Measurements from ENCODE around the gene FHIP2A.
"Not testable (repeated sequence)": the region's sequence is repeated elsewhere in the genome, so short reads cannot be mapped to it uniquely, and the experiment has no call there.

Gene FHIP2A

DNA sequence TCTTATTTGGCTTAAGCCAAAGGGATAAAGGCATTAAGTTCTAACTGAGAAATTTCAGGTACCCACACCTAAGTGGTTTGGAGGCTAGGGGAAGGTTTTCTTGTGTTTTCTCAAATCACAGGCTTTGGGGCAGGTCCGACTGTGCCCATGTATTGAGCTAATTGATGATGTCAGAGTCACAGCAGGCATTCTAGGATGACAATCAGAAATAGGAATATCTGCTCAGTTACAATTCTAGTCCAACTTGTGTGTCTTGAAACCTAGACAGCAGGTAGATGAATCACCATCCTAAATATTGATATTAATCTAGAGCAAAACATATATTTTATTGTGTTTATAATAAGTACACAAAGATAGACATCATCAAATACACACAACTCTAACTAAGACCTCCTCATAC lies 2.3 kb upstream of the FHIP2A start:
- DNase-seq (ENCODE audit: low spot score) = no peak

DNA sequence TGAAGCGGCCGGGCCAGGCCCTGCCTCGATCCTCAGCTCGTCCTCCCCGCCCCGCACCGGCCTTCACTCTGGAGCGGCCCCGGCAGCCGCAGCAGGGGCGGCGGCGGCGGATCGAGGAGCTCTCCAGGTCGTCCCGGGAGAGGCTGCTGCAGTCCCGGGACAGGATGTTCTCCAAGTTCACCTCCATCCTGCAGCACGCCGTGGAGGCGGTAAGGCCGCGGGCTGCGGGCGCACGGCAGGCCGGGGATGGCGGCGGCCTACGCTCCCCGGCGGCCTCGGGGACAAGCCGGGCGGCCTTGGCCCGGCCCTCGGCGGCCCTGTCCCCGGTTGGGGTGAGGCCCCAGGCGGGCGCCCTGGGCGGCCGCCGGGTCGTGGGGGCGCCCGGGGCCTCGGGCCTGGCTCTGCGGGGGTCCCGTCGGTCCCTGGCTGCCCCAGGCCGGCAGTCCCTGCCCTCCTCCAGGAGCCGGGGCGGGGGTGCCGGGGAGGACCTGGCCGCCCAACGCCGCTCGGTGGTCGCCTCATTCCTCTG lies 399 bp downstream of the FHIP2A start:
- DNase-seq (ENCODE audit: low spot score) = peak; percentile 30

GRCh38 chr10:114822444-114823076 lies 980 bp downstream of the FHIP2A start:
- DNase-seq (ENCODE audit: low spot score) = peak; percentile 36

DNA sequence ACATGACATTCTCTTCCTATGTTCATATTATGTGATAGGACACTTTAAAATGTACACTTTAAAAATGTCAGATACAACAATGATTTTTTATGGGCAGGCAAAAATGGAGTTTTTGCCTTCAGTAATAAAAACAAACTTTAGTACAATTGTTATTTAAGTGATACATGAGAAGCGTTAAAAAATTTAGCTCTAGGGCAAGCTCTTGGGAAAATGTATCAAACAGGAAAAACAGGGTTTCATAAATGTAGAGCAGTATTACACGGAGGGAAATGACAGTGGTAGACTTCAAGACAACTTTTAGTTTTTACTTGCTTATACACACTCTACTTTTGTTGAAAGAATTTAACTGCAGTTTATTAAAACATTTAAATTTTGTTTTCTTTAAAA lies 1.5 kb downstream of the FHIP2A start:
- no peak for DNase-seq (ENCODE audit: low spot score)

GRCh38 chr10:114824391-114824790 lies 2.8 kb downstream of the FHIP2A start:
- no peak for DNase-seq (ENCODE audit: low spot score)

- DNase-seq (ENCODE audit: low spot score) = peak; percentile 61
These were observed 4.1 kb downstream of the FHIP2A start for GRCh38 chr10:114825513-114826253.

GRCh38 chr10:114829160-114829909 lies 7.8 kb downstream of the FHIP2A start:
- no peak for DNase-seq (ENCODE audit: low spot score)

DNA sequence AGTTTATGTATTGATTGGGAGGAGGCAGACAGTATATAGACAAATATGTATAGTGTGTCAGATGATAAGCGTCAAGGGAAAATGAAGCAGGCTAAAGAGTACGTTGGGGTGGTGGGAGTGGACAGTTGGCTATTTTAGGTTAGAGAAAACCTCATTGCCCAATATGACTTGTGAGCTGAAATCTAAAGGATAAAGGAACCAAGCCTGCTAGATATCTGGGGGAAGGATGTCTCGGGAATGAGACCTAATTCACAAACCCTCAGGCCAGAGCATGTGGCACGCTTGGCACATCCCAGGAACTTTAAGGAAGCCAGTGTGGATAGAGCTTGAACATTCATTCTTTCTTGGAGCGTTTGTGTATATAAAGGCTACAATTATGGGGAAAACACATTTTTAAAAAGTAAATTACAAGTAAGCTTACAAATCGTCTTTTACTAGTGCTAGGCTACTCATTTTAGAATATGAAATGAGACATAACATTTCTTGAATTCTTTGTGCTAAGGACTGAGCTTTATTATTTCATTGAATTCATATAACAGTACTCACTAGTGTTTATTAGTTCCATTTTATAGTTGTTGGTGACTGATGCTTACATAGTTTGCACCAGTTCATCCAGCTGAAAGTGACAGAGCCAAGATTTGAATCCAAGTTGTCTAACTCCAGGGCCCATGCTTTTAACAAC lies 9.7 kb downstream of the FHIP2A start:
- no peak for DNase-seq (ENCODE audit: low spot score)

DNA sequence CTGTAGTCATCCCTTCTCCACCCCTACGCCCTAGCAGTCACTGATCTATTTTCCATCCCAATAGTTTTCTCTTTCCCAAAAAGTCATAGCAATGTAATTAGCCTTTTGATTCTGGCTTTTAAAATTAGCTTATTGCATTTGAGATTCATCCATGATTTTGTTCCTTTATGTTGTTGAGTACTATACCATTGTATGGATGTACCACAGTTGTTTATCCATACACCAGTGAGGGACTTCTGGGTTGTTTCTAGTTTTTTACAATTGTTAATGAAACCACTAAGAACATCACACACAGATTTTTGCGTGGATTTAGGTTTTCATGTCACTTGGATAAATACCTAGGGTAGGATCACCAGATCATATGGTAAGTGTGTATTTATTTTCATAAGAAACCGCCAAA lies 16.1 kb downstream of the FHIP2A start:
- DNase-seq (ENCODE audit: low spot score) = no peak

GRCh38 chr10:114839901-114840300 lies 18.3 kb downstream of the FHIP2A start:
- no peak for DNase-seq (ENCODE audit: low spot score)

- no peak for DNase-seq (ENCODE audit: low spot score)
These were observed 24.6 kb downstream of the FHIP2A start for GRCh38 chr10:114845978-114846693.

- not testable (repeated sequence) for DNase-seq (ENCODE audit: low spot score)
These were observed 25.9 kb downstream of the FHIP2A start for GRCh38 chr10:114847517-114847916.

DNA sequence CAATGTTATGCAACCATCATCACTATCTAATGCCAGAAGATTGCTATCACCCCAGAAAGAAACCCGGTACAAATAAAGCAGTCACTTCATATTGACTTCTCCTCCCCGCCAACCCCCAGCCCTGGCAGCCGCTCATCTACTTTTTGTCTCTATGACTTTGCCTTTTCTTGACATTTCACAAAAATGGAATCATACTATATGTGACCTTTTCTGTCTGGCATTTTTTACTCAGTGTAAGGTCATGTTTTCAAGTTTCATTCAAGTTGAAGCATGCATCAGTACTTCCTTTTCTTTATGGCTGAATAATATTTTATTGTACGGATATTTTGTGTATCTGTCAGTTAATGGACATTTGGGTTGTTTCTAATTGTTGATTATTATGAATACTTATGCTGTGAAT lies 28.1 kb downstream of the FHIP2A start:
- no peak for DNase-seq (ENCODE audit: low spot score)

DNA sequence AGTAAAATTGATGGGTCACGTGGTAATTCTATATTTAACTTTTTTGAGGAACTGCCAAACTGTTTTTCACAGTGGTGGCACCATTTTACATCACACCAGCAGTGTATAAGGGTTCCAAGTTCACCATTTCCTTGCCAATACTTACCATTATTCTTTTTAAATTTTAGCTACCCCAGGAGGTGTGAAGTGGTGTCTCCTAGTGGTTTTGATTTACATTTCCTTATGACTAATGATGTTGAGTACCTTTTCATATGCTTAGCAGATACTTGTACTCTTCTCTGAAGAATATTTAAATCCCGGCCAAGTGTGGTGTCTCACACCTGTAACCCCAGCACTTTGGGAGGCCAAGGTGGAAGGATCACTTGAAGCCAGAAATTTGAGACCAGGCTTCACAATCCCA lies 28.5 kb downstream of the FHIP2A start:
- no peak for DNase-seq (ENCODE audit: low spot score)

- DNase-seq (ENCODE audit: low spot score) = no peak
These were observed 29.8 kb downstream of the FHIP2A start for GRCh38 chr10:114851336-114851735.

DNA sequence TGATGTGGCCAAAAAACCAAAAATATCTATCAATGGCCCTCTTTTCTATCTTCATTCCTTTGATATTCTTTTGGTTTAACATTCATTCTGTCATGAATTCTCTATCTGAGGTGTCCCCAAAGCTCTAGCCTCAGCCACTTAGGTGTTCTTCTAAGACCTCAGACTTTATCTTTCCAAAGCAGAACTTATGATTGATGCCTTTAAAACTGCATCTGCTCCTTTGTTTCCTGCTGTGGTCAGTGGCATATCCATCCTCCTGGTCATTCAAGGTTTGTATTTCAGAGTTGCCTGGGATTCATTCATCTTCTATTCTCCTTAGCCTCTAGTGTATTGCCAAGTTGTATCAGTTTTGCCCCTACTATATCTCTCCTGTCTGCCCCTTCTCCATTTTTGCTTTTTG lies 30.6 kb downstream of the FHIP2A start:
- no peak for DNase-seq (ENCODE audit: low spot score)

DNA sequence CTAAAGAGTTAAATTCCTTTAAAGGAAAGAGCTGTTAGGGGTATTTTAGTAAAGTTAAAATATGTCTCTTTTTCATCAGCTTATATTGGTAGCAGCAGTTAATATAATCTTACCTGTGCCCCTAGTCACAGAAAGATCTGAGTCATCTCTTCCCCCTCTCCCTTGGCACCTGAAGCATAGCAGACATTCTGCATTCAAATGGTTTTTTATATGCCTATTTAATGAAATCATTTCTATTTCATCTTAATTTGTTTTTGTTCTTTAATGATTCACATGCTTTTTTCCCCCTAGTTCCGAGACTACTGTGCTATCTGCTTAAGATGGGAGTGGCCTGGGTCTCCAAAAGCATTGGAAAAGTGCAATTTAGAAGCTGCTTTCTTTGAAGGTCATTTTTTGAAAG lies 33.3 kb downstream of the FHIP2A start:
- no peak for DNase-seq (ENCODE audit: low spot score)

- DNase-seq (ENCODE audit: low spot score) = no peak
These were observed 34.4 kb downstream of the FHIP2A start for GRCh38 chr10:114855776-114856543.

DNA sequence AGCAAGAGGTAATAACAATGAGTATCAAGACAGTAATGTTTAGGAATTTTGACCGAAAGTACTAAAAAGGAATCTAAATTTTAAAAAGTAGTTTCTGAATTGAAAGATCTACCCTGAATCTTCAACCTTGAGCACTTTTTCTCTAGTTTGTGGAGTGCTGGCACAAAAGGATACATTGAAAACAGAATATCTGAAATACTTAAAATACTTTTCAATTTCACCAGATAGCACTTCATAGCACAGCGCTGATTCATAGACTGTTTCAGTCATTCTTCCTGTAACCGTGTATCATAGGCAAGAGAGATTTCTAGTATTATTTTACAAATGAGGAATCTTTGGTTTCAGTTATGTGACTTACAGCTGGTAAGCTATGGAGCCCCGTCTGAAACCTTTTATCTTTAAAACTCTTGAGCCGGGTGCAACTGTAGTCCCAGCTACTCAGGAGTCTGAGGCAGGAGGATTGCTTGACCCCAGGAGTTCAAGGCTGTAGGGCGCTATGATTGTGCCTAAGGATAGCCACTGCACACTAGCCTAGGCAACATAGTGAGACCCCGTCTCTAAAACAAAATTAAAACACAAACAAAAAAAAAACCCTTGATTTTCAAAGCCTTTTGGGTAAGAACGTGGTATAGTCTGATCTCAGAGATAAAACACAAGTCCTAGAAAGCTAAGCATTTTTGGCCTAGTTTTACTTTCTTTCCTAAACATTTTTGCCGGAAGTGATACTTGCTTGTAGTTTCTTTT lies 35.1 kb downstream of the FHIP2A start:
- peak; percentile 37 for DNase-seq (ENCODE audit: low spot score)

DNA sequence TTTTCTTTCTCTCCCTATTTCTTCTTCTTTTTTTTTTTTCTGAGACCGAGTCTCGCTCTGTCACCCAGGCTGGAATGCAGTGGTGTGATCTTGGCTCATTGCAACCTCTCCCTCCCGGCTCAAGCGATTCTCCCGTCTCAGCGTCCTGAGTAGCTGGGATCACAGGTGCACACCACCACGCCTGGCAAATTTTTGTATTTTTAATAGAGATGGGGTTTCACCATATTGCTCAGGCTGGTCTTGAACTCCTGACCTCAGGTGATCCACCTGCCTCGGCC lies 35.6 kb downstream of the FHIP2A start:
- not testable (repeated sequence) for DNase-seq (ENCODE audit: low spot score)

Measured in AG08396 (cell line).